ENCODE data around the gene FYTTD1. TPM values are rescaled to one million over a fixed set of nuclear protein-coding genes. Genes with fewer than 3 reads are reported as not detected.

The FYTTD1 gene
- total and polyA plus RNA-seq, 2 of the 4 experiments (the other 2 are of a cell fraction) = 20.4 to 50.2 TPM

DNA sequence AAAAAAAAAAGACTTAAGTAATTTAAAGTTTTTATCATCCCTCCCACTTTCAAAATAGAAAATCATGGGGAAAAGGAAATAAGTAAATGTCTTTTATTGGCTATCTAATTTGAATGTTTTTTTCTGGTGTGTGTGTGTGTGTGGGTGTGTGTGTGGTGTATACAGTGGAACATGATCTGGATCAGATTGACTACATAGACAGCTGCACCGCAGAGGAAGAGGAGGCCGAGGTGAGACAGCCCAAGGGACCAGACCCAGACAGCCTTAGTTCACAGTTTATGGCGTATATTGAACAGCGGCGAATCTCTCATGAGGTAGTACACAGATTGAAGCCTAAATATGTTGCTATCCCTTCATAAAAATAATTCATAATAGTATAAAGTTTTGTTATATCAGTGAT lies 85.8 kb downstream of the FYTTD1 start:
- Histone ChIP-seq H3K18ac (ENCODE audit: low read depth, low read length) (no peak overlapping the region), H3K14ac (replicated peaks; ENCODE audit: low read depth, low read length) (no peak overlapping the region), H2BK5ac (ENCODE audit: low read depth, low read length, poor library complexity, severe bottlenecking) (no peak overlapping the region), H3K79me1 (ENCODE audit: low read depth in 1 of 2, low read length in 2 of 2) (peaks cover 8 to 13% of the 10 kb centered on the region in 2 experiments), H3K4me2 (ENCODE audit: low read depth, low read length) (no peak overlapping the region), H3K36me3 (ENCODE audit: control insufficient read depth, insufficient read depth, low read length) (peaks cover 30% of the 10 kb centered on the region), H4K5ac (ENCODE audit: low read depth, low read length) (no peak overlapping the region), H3K4ac (ENCODE audit: low read depth, low read length) (no peak overlapping the region), H3K9me1 (ENCODE audit: insufficient read depth, low read length) (no peaks in the 10 kb centered on the region; the same call in 1 of the 2 replicates), H3K23ac (ENCODE audit: low read depth, low read length) (no peak overlapping the region), H2BK20ac (ENCODE audit: low read depth, low read length) (no peak overlapping the region), H3K4me3 (ENCODE audit: insufficient read depth, low read depth, low read length) (no peak overlapping the region), H3K9me3 (ENCODE audit: control insufficient read depth, insufficient read depth, low read length) (no peaks in the 10 kb centered on the region), H4K8ac (ENCODE audit: low read depth in 2 of 2, low read length in 2 of 2) (no peak overlapping the region), H3K4me1 (ENCODE audit: control insufficient read depth, insufficient read depth, low read length) (no peaks in the 10 kb centered on the region), H2AK5ac (ENCODE audit: low read depth, low read length) (no peak overlapping the region), H2BK120ac (ENCODE audit: low read depth, low read length) (no peak overlapping the region), H3K9ac (ENCODE audit: low read depth, low read length) (no peak overlapping the region), H4K91ac (ENCODE audit: insufficient read depth, low read depth, low read length) (no peak overlapping the region), H2BK15ac (ENCODE audit: low read depth, low read length) (no peak overlapping the region), H3K27ac (ENCODE audit: insufficient read depth, low read length) (no peak overlapping the region), H2AK9ac (replicated peaks; ENCODE audit: low read depth, low read length, poor library complexity) (no peak overlapping the region), H3K27me3 (ENCODE audit: control insufficient read depth, insufficient read depth, low read length) (no peaks in the 10 kb centered on the region), H3K56ac (ENCODE audit: extremely low read depth, insufficient read depth, low read length) (no peak overlapping the region), H2AFZ (replicated peaks; ENCODE audit: low read length, poor library complexity) (no peak overlapping the region), H4K20me1 (ENCODE audit: insufficient read depth, low read length) (no peaks in the 10 kb centered on the region)
- intact Hi-C loops (cut with micrococcal nuclease) (loop anchor here (5.0 kb wide), 1 partner anchor 53 kb away; no protein-coding TSS in a partner anchor), dilution Hi-C loops (cut with HindIII; ENCODE audit: low sequenced_read_pairs, unreplicated experiment) (no loop called here), in situ Hi-C loops (cut with MboI; ENCODE audit: low sequenced_read_pairs) (no loop called here)
- DNase-seq (no peak), ATAC-seq (ENCODE audit: low read depth) (no peak)
- ChIA-PET POLR2A (ENCODE audit: unreplicated experiment) (no interaction called here), CTCF (no interaction called here)
- no CpG with 5 or more reads among the region's 5 CpGs for WGBS, 2 experiments (ENCODE audit: extremely low coverage in 2 of 2, insufficient read length in 1 of 2)
- BruUV-seq (replicated peaks) = no TSS peak
- TF ChIP-seq RCOR1 (IDR thresholded peaks at IDR 0.05; ENCODE audit: insufficient replicate concordance, low read length) (no peak), RAD21 (IDR thresholded peaks at IDR 0.05; ENCODE audit: low read length) (no peak), CEBPB (IDR thresholded peaks at IDR 0.05; ENCODE audit: low read depth, low read length) (no peak), CHD1 (IDR thresholded peaks at IDR 0.05; ENCODE audit: low read depth, low read length) (no peak), NFE2L2 (IDR thresholded peaks at IDR 0.05; ENCODE audit: low read depth, low read length) (no peak), POLR2A (IDR thresholded peaks at IDR 0.05; ENCODE audit: low read depth, low read length) (no peak), MAZ (IDR thresholded peaks at IDR 0.05; ENCODE audit: borderline replicate concordance, low read depth, low read length) (no peak), MXI1 (IDR thresholded peaks at IDR 0.05; ENCODE audit: borderline replicate concordance, low read depth, low read length) (no peak), MAFK (IDR thresholded peaks at IDR 0.05; ENCODE audit: low read depth, low read length) (no peak), FOS (IDR thresholded peaks at IDR 0.05; ENCODE audit: low read depth, low read length) (no peak), SMC3 (IDR thresholded peaks at IDR 0.05; ENCODE audit: low read depth, low read length) (no peak), BHLHE40 (IDR thresholded peaks at IDR 0.05; ENCODE audit: low read depth, low read length) (no peak), RFX5 (IDR thresholded peaks at IDR 0.05; ENCODE audit: low read depth, low read length) (no peak)
- TF ChIP-seq, protein P1, sequence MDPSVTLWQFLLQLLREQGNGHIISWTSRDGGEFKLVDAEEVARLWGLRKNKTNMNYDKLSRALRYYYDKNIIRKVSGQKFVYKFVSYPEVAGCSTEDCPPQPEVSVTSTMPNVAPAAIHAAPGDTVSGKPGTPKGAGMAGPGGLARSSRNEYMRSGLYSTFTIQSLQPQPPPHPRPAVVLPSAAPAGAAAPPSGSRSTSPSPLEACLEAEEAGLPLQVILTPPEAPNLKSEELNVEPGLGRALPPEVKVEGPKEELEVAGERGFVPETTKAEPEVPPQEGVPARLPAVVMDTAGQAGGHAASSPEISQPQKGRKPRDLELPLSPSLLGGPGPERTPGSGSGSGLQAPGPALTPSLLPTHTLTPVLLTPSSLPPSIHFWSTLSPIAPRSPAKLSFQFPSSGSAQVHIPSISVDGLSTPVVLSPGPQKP (IDR thresholded peaks at IDR 0.05; ENCODE audit: borderline replicate concordance, low read depth, low read length) = no peak
- TF ChIP-seq, protein P2, sequence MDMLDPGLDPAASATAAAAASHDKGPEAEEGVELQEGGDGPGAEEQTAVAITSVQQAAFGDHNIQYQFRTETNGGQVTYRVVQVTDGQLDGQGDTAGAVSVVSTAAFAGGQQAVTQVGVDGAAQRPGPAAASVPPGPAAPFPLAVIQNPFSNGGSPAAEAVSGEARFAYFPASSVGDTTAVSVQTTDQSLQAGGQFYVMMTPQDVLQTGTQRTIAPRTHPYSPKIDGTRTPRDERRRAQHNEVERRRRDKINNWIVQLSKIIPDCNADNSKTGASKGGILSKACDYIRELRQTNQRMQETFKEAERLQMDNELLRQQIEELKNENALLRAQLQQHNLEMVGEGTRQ (IDR thresholded peaks at IDR 0.05; ENCODE audit: low read depth, low read length) = no peak
- TF ChIP-seq, protein P3, sequence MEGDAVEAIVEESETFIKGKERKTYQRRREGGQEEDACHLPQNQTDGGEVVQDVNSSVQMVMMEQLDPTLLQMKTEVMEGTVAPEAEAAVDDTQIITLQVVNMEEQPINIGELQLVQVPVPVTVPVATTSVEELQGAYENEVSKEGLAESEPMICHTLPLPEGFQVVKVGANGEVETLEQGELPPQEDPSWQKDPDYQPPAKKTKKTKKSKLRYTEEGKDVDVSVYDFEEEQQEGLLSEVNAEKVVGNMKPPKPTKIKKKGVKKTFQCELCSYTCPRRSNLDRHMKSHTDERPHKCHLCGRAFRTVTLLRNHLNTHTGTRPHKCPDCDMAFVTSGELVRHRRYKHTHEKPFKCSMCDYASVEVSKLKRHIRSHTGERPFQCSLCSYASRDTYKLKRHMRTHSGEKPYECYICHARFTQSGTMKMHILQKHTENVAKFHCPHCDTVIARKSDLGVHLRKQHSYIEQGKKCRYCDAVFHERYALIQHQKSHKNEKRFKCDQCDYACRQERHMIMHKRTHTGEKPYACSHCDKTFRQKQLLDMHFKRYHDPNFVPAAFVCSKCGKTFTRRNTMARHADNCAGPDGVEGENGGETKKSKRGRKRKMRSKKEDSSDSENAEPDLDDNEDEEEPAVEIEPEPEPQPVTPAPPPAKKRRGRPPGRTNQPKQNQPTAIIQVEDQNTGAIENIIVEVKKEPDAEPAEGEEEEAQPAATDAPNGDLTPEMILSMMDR (conservative IDR thresholded peaks at IDR 0.05; ENCODE audit: low read depth, low read length) = no peak
